ENCODE results near the gene CCDC57. TPM values are rescaled to one million over a fixed set of nuclear protein-coding genes. Genes with fewer than 3 reads are reported as not detected.

The CCDC57 gene
- total and polyA plus RNA-seq, 2 of the 8 experiments (the other 6 are each of a cell fraction or from before 2014, with no cell fraction given): 8.4 to 12.9 TPM

DNA sequence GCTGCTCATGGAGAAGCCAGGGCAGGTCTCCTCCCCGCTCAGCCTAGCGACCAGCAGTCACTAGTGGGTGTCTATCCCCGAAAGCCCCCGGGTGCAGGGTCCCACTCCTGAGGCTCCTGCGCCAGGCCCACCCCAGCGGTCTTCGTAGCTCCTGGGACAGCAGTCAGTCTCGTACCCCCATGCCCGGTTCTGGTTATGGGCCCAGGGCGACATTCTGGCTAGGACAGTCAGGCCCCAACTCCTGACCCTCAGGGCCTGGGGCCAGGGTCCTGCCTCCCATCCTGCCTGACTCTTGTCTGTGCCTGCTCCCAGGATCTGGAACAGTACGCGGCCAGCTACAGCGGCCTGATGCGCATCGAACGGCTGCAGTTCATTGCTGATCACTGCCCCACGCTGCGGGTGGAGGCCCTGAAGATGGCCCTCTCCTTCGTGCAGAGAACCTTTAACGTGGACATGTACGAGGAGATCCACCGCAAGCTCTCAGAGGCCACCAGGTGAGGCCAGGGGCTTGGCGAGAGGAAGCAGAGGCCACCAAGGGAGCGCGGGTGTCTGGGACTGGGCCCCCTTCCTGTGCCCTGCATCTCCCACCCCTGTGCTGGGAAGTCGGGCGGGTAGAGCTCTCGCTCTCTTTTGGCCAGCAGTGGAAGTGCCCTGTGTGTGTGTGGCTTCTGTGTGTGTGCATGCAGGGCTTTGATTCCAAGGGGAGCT, 158.9 kb downstream of the CCDC57 start (continued):
- TF ChIP-seq KDM4A (IDR thresholded peaks at IDR 0.05; ENCODE audit: low read depth, low read length, severe bottlenecking) (no peak), TAF7 (optimal IDR thresholded peaks at IDR 0.05; ENCODE audit: borderline replicate concordance, low read depth, low read length) (no peak), RFX5 (IDR thresholded peaks at IDR 0.05; ENCODE audit: borderline replicate concordance, low read depth, low read length) (no peak), POLR2AphosphoS5 (IDR thresholded peaks at IDR 0.05; ENCODE audit: low read depth, low read length) (no peak), EP300 (IDR thresholded peaks at IDR 0.05; ENCODE audit: borderline replicate concordance in 1 of 2, low read depth in 2 of 2, low read length in 2 of 2) (no peak), GTF2F1 (IDR thresholded peaks at IDR 0.05; ENCODE audit: borderline replicate concordance, low read depth, low read length) (no peak)
